Heart right ventricle (tissue), 16 donors: ENCODE results near the gene FGF14. TPM values are rescaled to one million over a fixed set of nuclear protein-coding genes. Genes with fewer than 3 reads are reported as not detected.

Source experiments
- ATAC-seq, 8 donors: fragments of 200-7000 bp; cut with Tn5 transposase; one replicate each; pipeline ENCODE4 v1.9.1; 2020; ENCODE audit warnings: mild to moderate bottlenecking in 8 of 8, moderate library complexity in 8 of 8, moderate number of reproducible peaks in 1 of 8
- DNase-seq, 2 donors: peaks; one replicate each; pipeline ENCODE4 v3.0.0-alpha.2; 2020
- H3K27ac ChIP-seq, 10 donors: fragments of 200-600 bp; sonication (generic) in 2 of 10; one replicate each; pipeline versions ENCODE4 v1.5.0 to v1.8.0; 2020 to 2022; ENCODE audit warnings: mild to moderate bottlenecking in 3 of 10
- H3K27me3 ChIP-seq, 7 donors: fragments of 200-600 bp; one replicate each; pipeline ENCODE4 v1.8.0; 2021 to 2022; ENCODE audit warnings: mild to moderate bottlenecking in 2 of 7
- H3K36me3 ChIP-seq, 9 donors: fragments of 200-600 bp; sonication (generic) in 1 of 9; one replicate each; pipeline versions ENCODE4 v1.5.0 to v1.8.0; 2020 to 2022; ENCODE audit warnings: mild to moderate bottlenecking in 2 of 9
- H3K4me1 ChIP-seq, 9 donors: fragments of 200-600 bp; sonication (generic) in 1 of 9; one replicate each; pipeline versions ENCODE4 v1.5.0 to v1.8.0; 2020 to 2022; ENCODE audit warnings: mild to moderate bottlenecking in 4 of 9
- H3K4me3 ChIP-seq, 10 donors: fragments of 200-600 bp; sonication (generic) in 2 of 10; one replicate each; pipeline versions ENCODE4 v1.5.0 to v1.8.0; 2020 to 2022; ENCODE audit warnings: mild to moderate bottlenecking in 7 of 10, moderate library complexity in 2 of 10
- H3K9me3 ChIP-seq, 11 donors: fragments of 200-600 bp in 10 of 11; sonication (generic) in 2 of 11; one replicate each; pipeline versions ENCODE4 v1.5.0 to v1.8.0; 2013 to 2022; ENCODE audit warnings: mild to moderate bottlenecking in 2 of 11, control low read depth in 1 of 11, moderate library complexity in 1 of 11
- CTCF ChIP-seq, 9 donors: fragments of 200-600 bp; sonication (generic) in 2 of 9; IDR thresholded peaks; one replicate each; pipeline versions ENCODE4 v1.5.0 to v1.8.0; 2021 to 2022; ENCODE audit warnings: antibody characterized with exemption in 9 of 9, mild to moderate bottlenecking in 5 of 9, moderate library complexity in 1 of 9
- WGBS, 2 donors: extraction: QIAGEN DNeasy Blood & Tissue Kit; methylation state at CpG; one replicate each; pipeline ENCODE4 v1.1.7; 2013; ENCODE audit warnings: inconsistent platforms in 1 of 2; 5-methylcytosine and 5-hydroxymethylcytosine counted together
- intact Hi-C, 10 donors: fragments of 100-400 bp; cut with DNase I; formaldehyde crosslinking; loops; one replicate each; pipeline versions ENCODE4 v1.11.1 to v1.14.2; 2022
- polyA plus RNA-seq, 2 donors: library from polyadenylated mRNA; stranded (reverse); fragments of 200-250 nt; gene quantifications; one replicate each; pipeline ENCODE4 v1.2.3, GENCODE V29; 2013
- total RNA-seq, 10 donors: library from RNA; stranded (reverse); fragmentation: NEBNext Ultra II Directional in 3 of 10; extraction: Animal tissue kit (Norgen Biotek cat#: 25700) in 3 of 10; gene quantifications; one replicate each; pipeline versions ENCODE4 v1.2.1 to v1.2.4, GENCODE V29; 2021 to 2023
- donor health status: Arrhythmogenic right ventricular cardiomyopathy.
- donor health status: ischemic (EF 13 %, LVEDD 7.1; RV severe dilation, severe dysfunction).
- donor health status: healthy with polysubstance abuse.
- donor health status: DM: no; HTN: yes; CAD: no.
- donor health status: DM: no; HTN: no; CAD: no.
- donor health status: ischemic (EF 25% LVEDD 6.9; RV normal size, moderate dysfunction).
- donor health status: ischemic (EF 25% LVEDD 5.7; RV mildly dilated, moderate dysfunction).
- donor health status: healthy.
- donor health status: DM: yes; HTN: yes; CAD: no.
- donor health status: Ischemic cardiomyopathy.
- donor health status: ischemic (EF 35%, LVEDD 5.7; RV mildly dilated, moderate dysfunction).
- donor health status: nonischemic (EF 11% LVEDD 7.7; RV severe dilation, severe dysfunction).
- donor health status: DM: yes; HTN: yes; CAD: no.
- donor health status: PGD.
- donor health status: ischemic (EF 29% LVEDD 5.4; RV normal size, mild dysfunction).
- donor health status: nonischemic (EF 23%, LVEDD 6.1; RV moderate dilation, normal function).

FGF14 gene
- total and polyA plus RNA-seq, 12 donors = 0.20 to 7.8 (median 5.3) TPM

GRCh38 chr13:102049853-102050252, 352.0 kb downstream of the FGF14 start:
- Histone ChIP-seq H3K36me3 (no peaks in the 10 kb centered on the region), H3K4me1 (no peaks in the 10 kb centered on the region), H3K27me3 (no peaks in the 10 kb centered on the region), H3K9me3 (peaks cover 0 to 45% (median 31%) of the 10 kb centered on the region in 11 donors), H3K27ac (no peak overlapping the region), H3K4me3 (no peak overlapping the region)
- intact Hi-C loops = no loop called here
- no peak for ATAC-seq
- no peak for TF ChIP-seq CTCF (IDR thresholded peaks at IDR 0.05)
- DNase-seq = no peak
- 78 to 84% methylated on average over 1 of the region's 1 CpG for WGBS, 2 donors

- no peak for TF ChIP-seq CTCF (IDR thresholded peaks at IDR 0.05)
- Histone ChIP-seq H3K4me3 (no peak overlapping the region), H3K9me3 (peaks cover 0 to 4% (median 0%) of the 10 kb centered on the region in 11 donors), H3K4me1 (no peaks in the 10 kb centered on the region), H3K36me3 (no peaks in the 10 kb centered on the region), H3K27ac (no peak overlapping the region), H3K27me3 (no peaks in the 10 kb centered on the region)
- 27 to 32% methylated on average over 1 of the region's 1 CpG for WGBS, 2 donors
- intact Hi-C loops = no loop called here
- DNase-seq (no peak), ATAC-seq (no peak)
These were observed 356.1 kb downstream of the FGF14 start for GRCh38 chr13:102045731-102046130.

- intact Hi-C loops = no loop called here
- H3K9me3 ChIP-seq = no peaks in the 10 kb centered on the region
- H3K27me3 ChIP-seq = no peaks in the 10 kb centered on the region
- no peaks in the 10 kb centered on the region for H3K36me3 ChIP-seq
- DNase-seq (no peak), ATAC-seq (no peak)
- peaks cover 0 to 3% (median 0%) of the 10 kb centered on the region in 9 donors for H3K4me1 ChIP-seq
- 44 to 65% methylated on average over 4 of the region's 4 CpGs for WGBS, 2 donors
- no peak overlapping the region for H3K4me3 ChIP-seq
- TF ChIP-seq CTCF (IDR thresholded peaks at IDR 0.05) = no peak
- H3K27ac ChIP-seq = no peak overlapping the region
These were observed 359.1 kb downstream of the FGF14 start for GRCh38 chr13:102042746-102043145.

- H3K4me1 ChIP-seq = peaks cover 0 to 3% (median 0%) of the 10 kb centered on the region in 9 donors
- intact Hi-C loops = no loop called here
- no peak for DNase-seq
- ATAC-seq = no peak
- H3K9me3 ChIP-seq = peaks cover 0 to 11% (median 0%) of the 10 kb centered on the region in 11 donors
- H3K36me3 ChIP-seq = no peaks in the 10 kb centered on the region
- no peak for TF ChIP-seq CTCF (IDR thresholded peaks at IDR 0.05)
- no peak overlapping the region for H3K27ac ChIP-seq
- H3K27me3 ChIP-seq = no peaks in the 10 kb centered on the region
- no peak overlapping the region for H3K4me3 ChIP-seq
These were observed 360.3 kb downstream of the FGF14 start for GRCh38 chr13:102041544-102041943.
